Vagina (tissue), 2 donors: ENCODE data around the gene MFNG.

ENCODE experiments used
- CTCF ChIP-seq, 3 experiments: fragments of 450-650 bp in 2 of 3; fragments of 200-600 bp in 1 of 3; sonication (generic) in 1 of 3; IDR thresholded peaks; one replicate each; pipeline ENCODE4 v1.5.1; 2017 to 2019; ENCODE audit warnings: antibody characterized with exemption in 3 of 3, mild to moderate bottlenecking in 2 of 3, moderate library complexity in 2 of 3
- POLR2A ChIP-seq, 2 donors: fragments of 450-650 bp; IDR thresholded peaks; one replicate each; pipeline ENCODE4 v1.6.1; 2017; ENCODE audit warnings: antibody characterized with exemption in 2 of 2, mild to moderate bottlenecking in 2 of 2, moderate library complexity in 2 of 2
- POLR2AphosphoS5 ChIP-seq, 2 donors: sonication (generic); formaldehyde crosslinking; IDR thresholded peaks; one replicate each; pipeline ENCODE4 v1.9.0; 2017; ENCODE audit warnings: antibody characterized with exemption in 2 of 2, mild to moderate bottlenecking in 2 of 2, low read depth in 1 of 2; ENCODE audit not compliant: insufficient read depth in 1 of 2

GRCh38 chr22:37453696-37454095 lies 32.5 kb downstream of the MFNG start:
- no peak for TF ChIP-seq CTCF (IDR thresholded peaks at IDR 0.05)
- no peak for TF ChIP-seq POLR2AphosphoS5 (IDR thresholded peaks at IDR 0.05; ENCODE audit: insufficient read depth in 1 of 2, low read depth in 1 of 2)
- TF ChIP-seq POLR2A (IDR thresholded peaks at IDR 0.05): no peak
